ENCODE data around the gene PIK3AP1. TPM values are rescaled to one million over a fixed set of nuclear protein-coding genes. Genes with fewer than 3 reads are reported as not detected.
"Not testable (repeated sequence)": the region's sequence is repeated elsewhere in the genome, so short reads cannot be mapped to it uniquely, and the experiment has no call there.

PIK3AP1 gene
- polyA plus RNA-seq (ENCODE audit: insufficient read length): 4.5 TPM
- long read RNA-seq, donor 1, full-length matches to known transcripts: 1 of 9,421 reads
- long read RNA-seq, donor 1, partial matches to known transcripts: 9,420 of 9,421 reads
- long read RNA-seq, donor 1, other reads (novel, unspliced or antisense): 0 of 9,421 reads
- long read RNA-seq, donor 2, partial matches to known transcripts: 8,737 of 8,737 reads
- long read RNA-seq, donor 2, other reads (novel, unspliced or antisense): 0 of 8,737 reads
- long read RNA-seq, donor 3, full-length matches to known transcripts: 1 of 1 reads
- long read RNA-seq, donor 3, partial matches to known transcripts: 0 of 1 reads
- long read RNA-seq, donor 3, other reads (novel, unspliced or antisense): 0 of 1 reads
- long read RNA-seq, donor 4: 0 reads
- long read RNA-seq, donor 5, full-length matches to known transcripts: 1 of 15,361 reads
- long read RNA-seq, donor 5, partial matches to known transcripts: 15,354 of 15,361 reads
- long read RNA-seq, donor 5, other reads (novel, unspliced or antisense): 6 of 15,361 reads
- long read RNA-seq, donor 6: 0 reads
- long read RNA-seq, donor 7: 0 reads
- long read RNA-seq, donor 8, partial matches to known transcripts: 4,212 of 4,212 reads
- long read RNA-seq, donor 8, other reads (novel, unspliced or antisense): 0 of 4,212 reads

- DNase-seq: peak; percentile 31
Measured at GRCh38 chr10:96720422-96721206, at the start of gene PIK3AP1. TSS of gene PIK3AP1 (minus strand) at chr10:96720514. CDS start at chr10:96720394, 120 bp downstream.

GRCh38 chr10:96768136-96768535 lies 47.8 kb upstream of the PIK3AP1 start:
- DNase-seq: no peak

- no peak for DNase-seq
Measured at GRCh38 chr10:96767611-96768010, 47.3 kb upstream of the PIK3AP1 start.

GRCh38 chr10:96765406-96766240 lies 45.3 kb upstream of the PIK3AP1 start:
- DNase-seq: peak; percentile 36

GRCh38 chr10:96764425-96765060 lies 44.2 kb upstream of the PIK3AP1 start:
- DNase-seq: no peak

GRCh38 chr10:96758423-96758822 lies 38.1 kb upstream of the PIK3AP1 start:
- no peak for DNase-seq

- DNase-seq: no peak
Measured at GRCh38 chr10:96756111-96756903, 36.0 kb upstream of the PIK3AP1 start.

GRCh38 chr10:96753956-96754355 lies 33.6 kb upstream of the PIK3AP1 start:
- DNase-seq: no peak

GRCh38 chr10:96752375-96752774 lies 32.1 kb upstream of the PIK3AP1 start:
- no peak for DNase-seq

GRCh38 chr10:96750316-96750715 lies 30.0 kb upstream of the PIK3AP1 start:
- not testable (repeated sequence) for DNase-seq

GRCh38 chr10:96747734-96748550 lies 27.6 kb upstream of the PIK3AP1 start:
- DNase-seq: no peak

- no peak for DNase-seq
Measured at GRCh38 chr10:96746503-96746902, 26.2 kb upstream of the PIK3AP1 start.

GRCh38 chr10:96745950-96746349 lies 25.6 kb upstream of the PIK3AP1 start:
- DNase-seq: no peak

- DNase-seq: peak; percentile 27
Measured at GRCh38 chr10:96743988-96744585, 23.8 kb upstream of the PIK3AP1 start.

GRCh38 chr10:96741557-96741956 lies 21.2 kb upstream of the PIK3AP1 start:
- not testable (repeated sequence) for DNase-seq

- no peak for DNase-seq
Measured at GRCh38 chr10:96740579-96741281, 20.4 kb upstream of the PIK3AP1 start.

GRCh38 chr10:96740141-96740540 lies 19.8 kb upstream of the PIK3AP1 start:
- no peak for DNase-seq

- DNase-seq: not testable (repeated sequence)
Measured at GRCh38 chr10:96737307-96737902, 17.1 kb upstream of the PIK3AP1 start.
